Astrocyte (in vitro differentiated cells and primary cell): ENCODE measurements around the gene C6. TPM values are rescaled to one million over a fixed set of nuclear protein-coding genes. Genes with fewer than 3 reads are reported as not detected.

Experiments used
- DNase-seq: peaks from one replicate; pipeline ENCODE4 v3.0.0-alpha.2; 2010; ENCODE audit warnings: low read depth
- FAIRE-seq: peaks from 2 replicates; lab custom pipeline; 2011; peaks lifted over from hg19 to GRCh38; lab: Jason Lieb, UNC
- H2AFZ ChIP-seq: 2 replicates; pipeline ENCODE4 v1.6.0; 2012; ENCODE audit warnings: low read depth, low read length, inconsistent platforms
- H3K27ac ChIP-seq: 2 replicates; pipeline ENCODE4 v1.5.1; 2011; ENCODE audit warnings: low read depth, low read length, inconsistent platforms
- H3K27me3 ChIP-seq: 2 replicates; pipeline ENCODE4 v1.6.0; 2011; ENCODE audit warnings: low read length, inconsistent platforms; ENCODE audit not compliant: insufficient read depth
- H3K36me3 ChIP-seq: 2 replicates; pipeline ENCODE4 v1.5.1; 2011; ENCODE audit warnings: low read length, inconsistent platforms; ENCODE audit not compliant: insufficient read depth
- H3K4me1 ChIP-seq: 2 replicates; pipeline ENCODE4 v1.5.1; 2011; ENCODE audit warnings: low read length, inconsistent platforms; ENCODE audit not compliant: insufficient read depth
- H3K4me2 ChIP-seq: 2 replicates; pipeline ENCODE4 v1.6.0; 2012; ENCODE audit warnings: low read length, inconsistent platforms
- H3K4me3 ChIP-seq: 2 replicates; pipeline ENCODE4 v1.5.1; 2011; ENCODE audit warnings: low read depth, mild to moderate bottlenecking, low read length, inconsistent platforms; ENCODE audit not compliant: insufficient read depth
- H3K79me2 ChIP-seq: 2 replicates; pipeline ENCODE4 v1.6.0; 2012; ENCODE audit warnings: mild to moderate bottlenecking, low read length, inconsistent platforms; ENCODE audit not compliant: insufficient read depth
- H3K9ac ChIP-seq: 2 replicates; pipeline ENCODE4 v1.6.0; 2012; ENCODE audit warnings: mild to moderate bottlenecking, low read length, inconsistent platforms
- H3K9me3 ChIP-seq: 2 replicates; pipeline ENCODE4 v1.5.1; 2012; ENCODE audit warnings: low read depth, mild to moderate bottlenecking, low read length, inconsistent platforms; ENCODE audit not compliant: insufficient read depth
- H4K20me1 ChIP-seq: 2 replicates; pipeline ENCODE4 v1.6.0; 2012; ENCODE audit warnings: low read length, inconsistent platforms; ENCODE audit not compliant: insufficient read depth
- H3K27ac Mint-ChIP-seq: one replicate; pipeline ENCODE4 v1.8.0; 2021; ENCODE audit warnings: mild to moderate bottlenecking, mixed read lengths; ENCODE audit not compliant: unreplicated experiment
- H3K27me3 Mint-ChIP-seq: one replicate; pipeline ENCODE4 v1.8.0; 2021; ENCODE audit warnings: low read depth, mixed read lengths; ENCODE audit not compliant: unreplicated experiment
- H3K36me3 Mint-ChIP-seq: one replicate; pipeline ENCODE4 v1.8.0; 2021; ENCODE audit warnings: low read depth, mixed read lengths; ENCODE audit not compliant: unreplicated experiment
- H3K4me1 Mint-ChIP-seq: one replicate; pipeline ENCODE4 v1.8.0; 2021; ENCODE audit warnings: low read depth, mixed read lengths; ENCODE audit not compliant: unreplicated experiment
- H3K4me3 Mint-ChIP-seq: one replicate; pipeline ENCODE4 v1.8.0; 2021; ENCODE audit warnings: mild to moderate bottlenecking, moderate library complexity, mixed read lengths; ENCODE audit not compliant: unreplicated experiment
- H3K9me3 Mint-ChIP-seq: one replicate; pipeline ENCODE4 v1.8.0; 2021; ENCODE audit warnings: mild to moderate bottlenecking, mixed read lengths; ENCODE audit not compliant: unreplicated experiment
- CTCF ChIP-seq: IDR thresholded peaks from 2 replicates; pipeline ENCODE4 v1.5.1; 2011; ENCODE audit warnings: low read depth, mild to moderate bottlenecking, inconsistent platforms, low read length, moderate library complexity; ENCODE audit not compliant: insufficient read depth
- EZH2 ChIP-seq: IDR thresholded peaks from 2 replicates; pipeline ENCODE4 v1.6.1; 2012; ENCODE audit warnings: mild to moderate bottlenecking, low read length, inconsistent platforms; ENCODE audit not compliant: insufficient read depth
- total RNA-seq: library from RNA; stranded (reverse); gene quantifications from 2 replicates; pipeline ENCODE4 v1.2.1, GENCODE V29; 2021

The C6 gene
- total RNA-seq, 1 donor from 2014 or later, result not detected

GRCh38 chr5:41203033-41203432 lies 10.3 kb downstream of the C6 start:
- Histone ChIP-seq H3K27me3 (no peaks in the 10 kb centered on the region), H4K20me1 (no peaks in the 10 kb centered on the region), H3K27ac (no peak overlapping the region), H3K79me2 (no peaks in the 10 kb centered on the region), H3K36me3 (no peaks in the 10 kb centered on the region), H3K4me3 (no peak overlapping the region), H3K9ac (no peak overlapping the region), H3K4me2 (no peak overlapping the region), H3K9me3 (no peaks in the 10 kb centered on the region), H3K4me1 (no peaks in the 10 kb centered on the region), H2AFZ (no peak overlapping the region)
- peaks cover 5% of the 10 kb centered on the region for H3K9me3 Mint-ChIP-seq
- DNase-seq (no peak), FAIRE-seq (no peak)
- no peaks in the 10 kb centered on the region for H3K27me3 Mint-ChIP-seq
- no peak overlapping the region for H3K27ac Mint-ChIP-seq
- no peaks in the 10 kb centered on the region for H3K4me1 Mint-ChIP-seq
- TF ChIP-seq CTCF, result no peak
- no peak overlapping the region for H3K4me3 Mint-ChIP-seq
- H3K36me3 Mint-ChIP-seq, result no peaks in the 10 kb centered on the region

- no peaks in the 10 kb centered on the region for H4K20me1 ChIP-seq
- no peaks in the 10 kb centered on the region for H3K79me2 ChIP-seq
- H3K9ac ChIP-seq, result no peak overlapping the region
- FAIRE-seq (no peak), DNase-seq (no peak)
- Mint-ChIP-seq H3K4me1 (no peaks in the 10 kb centered on the region), H3K27me3 (no peaks in the 10 kb centered on the region), H3K36me3 (no peaks in the 10 kb centered on the region), H3K27ac (no peak overlapping the region), H3K4me3 (no peak overlapping the region), H3K9me3 (peaks cover 3% of the 10 kb centered on the region)
- H3K36me3 ChIP-seq, result no peaks in the 10 kb centered on the region
- no peaks in the 10 kb centered on the region for H3K9me3 ChIP-seq
- H3K4me3 ChIP-seq, result no peak overlapping the region
- no peak for TF ChIP-seq EZH2
- TF ChIP-seq CTCF, result no peak
- H2AFZ ChIP-seq, result no peak overlapping the region
- no peaks in the 10 kb centered on the region for H3K27me3 ChIP-seq
- H3K27ac ChIP-seq, result no peak overlapping the region
- no peak overlapping the region for H3K4me2 ChIP-seq
- H3K4me1 ChIP-seq, result no peaks in the 10 kb centered on the region
Observed at GRCh38 chr5:41201082-41201772, 12.1 kb downstream of the C6 start.

GRCh38 chr5:41200506-41200905 lies 12.8 kb downstream of the C6 start:
- DNase-seq, result no peak
- Mint-ChIP-seq H3K27ac (no peak overlapping the region), H3K36me3 (no peaks in the 10 kb centered on the region), H3K4me1 (no peaks in the 10 kb centered on the region), H3K4me3 (no peak overlapping the region), H3K27me3 (no peaks in the 10 kb centered on the region), H3K9me3 (peaks cover 3% of the 10 kb centered on the region)
- Histone ChIP-seq H3K4me3 (no peak overlapping the region), H2AFZ (no peak overlapping the region), H3K9me3 (no peaks in the 10 kb centered on the region), H3K36me3 (no peaks in the 10 kb centered on the region), H4K20me1 (no peaks in the 10 kb centered on the region), H3K4me1 (no peaks in the 10 kb centered on the region), H3K27me3 (no peaks in the 10 kb centered on the region), H3K4me2 (no peak overlapping the region), H3K79me2 (no peaks in the 10 kb centered on the region), H3K9ac (no peak overlapping the region), H3K27ac (no peak overlapping the region)
- FAIRE-seq, result no peak
- TF ChIP-seq EZH2, result no peak
- no peak for TF ChIP-seq CTCF
